Diencephalon (tissue), 1 donor: ENCODE measurements around the gene YOD1. TPM values are rescaled to one million over a fixed set of nuclear protein-coding genes. Genes with fewer than 3 reads are reported as not detected.

Source experiments
- total RNA-seq: library from RNA; depleted of rRNA; stranded (reverse); fragments of >200 nt; gene quantifications from one replicate; pipeline ENCODE4 v1.2.3, GENCODE V29; 2014

The YOD1 gene
- total RNA-seq = 25.1 TPM

DNA sequence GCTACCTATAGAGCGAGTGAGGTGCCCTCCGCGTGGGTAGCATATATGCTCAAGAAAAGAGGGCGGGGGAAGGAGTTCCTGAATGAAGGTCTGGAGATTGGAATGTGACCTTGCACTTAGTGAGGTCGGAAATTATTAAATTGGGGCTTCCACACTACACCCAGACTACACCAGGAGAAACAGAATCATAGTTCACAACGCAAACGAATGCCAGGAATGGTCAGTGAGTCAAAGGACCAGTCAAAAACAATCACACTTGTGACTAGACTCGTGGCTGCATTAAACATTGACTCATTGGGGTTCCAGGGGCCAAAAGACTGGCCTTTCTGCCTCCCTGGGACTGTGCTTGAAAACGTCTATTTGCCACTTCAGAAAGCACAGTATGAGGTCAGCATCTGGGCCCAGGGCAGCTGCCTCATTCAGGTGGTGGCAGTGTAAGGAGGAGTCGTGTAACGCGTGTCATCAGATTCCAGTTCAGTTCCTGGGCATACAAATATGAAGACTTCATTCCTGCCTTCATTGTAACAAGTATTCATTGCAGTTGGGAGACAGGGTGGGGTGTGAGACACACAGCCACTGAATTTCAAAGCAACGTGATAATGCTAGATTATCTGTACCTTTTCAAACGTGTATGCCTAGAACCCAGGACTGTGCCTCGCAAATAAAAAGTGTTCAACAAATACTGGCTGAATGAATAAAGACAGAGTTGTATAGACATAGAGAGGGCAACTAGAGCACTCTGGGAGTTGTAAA is at the start of gene YOD1:
Gene YOD1 (minus strand): TSS at position 18 of the 753 bp plus-strand sequence. CDS start 178 bp downstream, outside the sequence.

DNA sequence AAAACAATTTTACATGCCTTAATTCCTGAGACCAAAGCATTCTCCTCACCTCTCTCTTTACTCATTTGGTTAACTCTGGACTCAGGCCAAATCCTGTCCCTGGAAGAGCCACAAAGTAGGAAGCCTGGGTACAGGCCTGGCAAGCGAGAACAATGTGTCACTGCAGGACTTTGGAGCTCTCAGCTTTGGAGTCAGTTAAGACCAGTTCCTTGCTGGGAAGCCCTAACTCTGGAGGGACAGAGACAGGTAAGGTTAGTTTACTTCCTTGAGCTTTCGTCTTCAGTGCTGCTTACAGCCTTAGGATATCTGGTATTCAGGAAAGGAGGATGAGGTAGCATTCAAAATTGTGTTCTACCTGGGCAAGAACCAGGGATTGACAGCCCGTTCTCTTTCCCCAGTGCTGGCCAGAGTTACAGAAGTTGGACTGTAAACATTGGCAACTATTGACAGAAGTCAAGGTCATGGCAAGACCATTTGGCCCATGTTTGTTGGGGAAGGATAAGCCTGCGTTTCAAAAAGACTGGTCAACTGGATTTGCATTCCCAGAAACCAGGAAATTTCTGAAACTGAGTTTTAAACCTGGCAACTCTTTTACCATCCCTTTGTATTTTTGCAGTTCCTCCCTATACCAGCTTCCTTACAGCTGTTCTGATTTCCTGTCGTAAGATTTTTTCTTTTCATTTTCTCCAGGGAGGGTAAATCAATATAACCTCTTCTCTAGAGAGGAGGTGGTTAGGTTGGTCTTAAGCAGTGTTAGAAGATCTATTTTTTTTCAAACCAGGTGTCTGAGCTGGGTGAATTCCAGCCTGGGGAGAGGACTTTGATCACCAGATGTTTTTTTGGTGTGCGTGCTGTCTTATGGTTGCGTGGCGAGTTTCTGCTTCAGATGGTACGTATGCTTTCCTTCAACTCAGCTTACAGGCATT is 38.0 kb upstream of the YOD1 start, which contains the start of gene C4BPB:
Gene C4BPB (plus strand): TSS at position 160 of the 926 bp plus-strand sequence. CDS start 672 bp downstream, at position 832.

DNA sequence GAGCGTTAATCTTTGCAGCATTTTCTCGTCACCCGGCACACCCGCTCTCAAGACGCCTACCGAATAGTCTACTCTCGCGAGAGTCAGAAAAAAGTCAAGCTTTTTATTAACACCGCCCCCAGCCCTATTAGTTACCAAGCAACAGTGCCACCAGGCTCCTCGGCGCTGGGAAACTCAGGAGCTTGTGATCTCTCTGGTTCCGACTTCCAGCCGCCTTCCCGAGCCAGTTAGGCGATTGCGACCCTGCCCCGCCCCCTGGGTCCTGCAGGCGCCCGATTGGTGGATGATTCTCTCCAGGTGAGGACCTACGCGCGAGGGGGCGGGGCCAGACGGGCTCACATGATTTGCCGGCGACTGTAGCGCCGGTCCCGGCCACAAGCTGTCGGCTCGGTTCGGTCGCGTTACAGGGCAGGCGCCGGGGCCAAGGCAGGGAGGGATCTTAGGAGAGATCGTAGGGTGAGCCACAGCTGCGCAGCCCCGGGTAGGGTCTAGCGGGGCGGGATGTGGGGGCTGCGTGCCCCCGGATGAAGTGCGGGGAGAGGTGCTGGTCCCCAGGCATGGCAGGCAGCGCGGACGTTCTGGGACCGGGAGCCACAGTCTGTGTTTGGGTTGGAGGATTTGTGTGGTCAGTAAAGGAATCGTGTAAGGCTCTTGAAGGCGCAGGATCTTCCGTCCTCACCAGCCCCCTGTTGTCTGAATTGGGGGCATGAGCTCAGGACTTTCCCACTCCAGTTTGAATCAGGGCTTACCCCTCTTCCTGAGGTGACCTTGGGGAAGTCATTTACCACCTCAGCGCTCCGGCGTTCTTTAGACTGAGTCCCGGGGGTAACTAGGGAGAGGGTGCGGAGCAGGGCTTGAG is 2.1 kb upstream of the YOD1 start, which contains the start of gene PFKFB2:
Gene PFKFB2 (plus strand): TSS at position 365 of the 859 bp plus-strand sequence. CDS start 1,443 bp downstream, outside the sequence.

DNA sequence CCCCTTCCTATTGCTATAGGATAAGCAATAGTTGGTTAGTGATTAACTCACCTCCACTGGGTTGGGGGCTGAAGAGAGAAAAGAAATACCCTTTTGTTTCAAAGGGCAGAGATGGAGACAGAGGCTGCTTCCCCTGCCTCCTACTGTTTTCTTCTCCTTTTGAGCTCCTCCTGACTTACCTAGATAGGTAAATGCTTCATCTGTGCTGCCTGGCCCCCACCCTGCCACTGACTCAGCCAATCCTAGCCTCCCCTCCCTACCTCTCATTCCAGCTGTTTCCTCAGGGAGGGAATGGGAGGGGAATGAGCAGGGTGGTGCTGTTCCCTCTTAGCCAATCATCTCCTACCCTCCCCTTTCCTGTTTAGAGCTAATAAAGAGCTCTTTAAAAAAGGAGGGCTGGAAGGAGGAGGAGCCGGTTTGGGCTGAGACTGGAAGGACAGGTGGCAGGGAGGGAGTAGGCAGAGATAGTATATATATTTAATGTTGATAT is 18.4 kb downstream of the YOD1 start, which contains the start of gene C1orf116:
Gene C1orf116 (minus strand): TSS at position 229 of the 490 bp plus-strand sequence. CDS start 5,158 bp downstream, outside the sequence.

Other genes with a start within 250 kb of the YOD1 start
- not detected for gene IL20, start 185.6 kb downstream of the YOD1 start, total RNA-seq
- not detected for gene IL24, start 153.8 kb downstream of the YOD1 start, total RNA-seq
- 0.46 TPM for gene FCMR, start 129.3 kb downstream of the YOD1 start, total RNA-seq
- gene PIGR, start 104.7 kb downstream of the YOD1 start, total RNA-seq = not detected
- gene FCAMR, start 80.7 kb downstream of the YOD1 start, total RNA-seq = not detected
- gene C1orf116, start 18.5 kb downstream of the YOD1 start, total RNA-seq = not detected
- 14.1 TPM for gene PFKFB2, start 2.1 kb upstream of the YOD1 start, total RNA-seq
- not detected for gene C4BPB, start 37.7 kb upstream of the YOD1 start, total RNA-seq
- gene C4BPA, start 53.0 kb upstream of the YOD1 start, total RNA-seq = not detected